Hematopoietic multipotent progenitor cell (in vitro differentiated cells): Measurements from ENCODE around the gene MEF2D. TPM values are rescaled to one million over a fixed set of nuclear protein-coding genes. Genes with fewer than 3 reads are reported as not detected.

Experiments used
- DNase-seq, 3 donors: peaks; one replicate each; pipeline ENCODE4 v3.0.0-alpha.2; 2011 to 2015; ENCODE audit warnings: low read depth in 2 of 3, low spot score in 2 of 3
- total RNA-seq: library from RNA; depleted of rRNA; stranded (reverse); fragments of >200 nt; gene quantifications from one replicate; pipeline ENCODE4 v1.2.3, GENCODE V29; 2012

MEF2D gene
- total RNA-seq, 1 donor, result 54.7 TPM

GRCh38 chr1:156502391-156502893, 1.9 kb upstream of the MEF2D start:
- no peak for DNase-seq

- peak; percentile 90 to 97 (median 95) for DNase-seq
These were observed 375 bp upstream of the MEF2D start for GRCh38 chr1:156500793-156501506.

GRCh38 chr1:156499842-156500542, 583 bp downstream of the MEF2D start:
- peak in 2 of 3 donors; percentile 49 to 53 for DNase-seq

GRCh38 chr1:156499194-156499841, 1.3 kb downstream of the MEF2D start:
- no peak for DNase-seq

GRCh38 chr1:156498432-156499193, 2.0 kb downstream of the MEF2D start:
- DNase-seq, result no peak

- no peak for DNase-seq
These were observed 2.7 kb downstream of the MEF2D start for GRCh38 chr1:156497743-156498431.

- DNase-seq, result no peak
These were observed 3.4 kb downstream of the MEF2D start for GRCh38 chr1:156497078-156497742.

- DNase-seq, result no peak
These were observed 4.3 kb downstream of the MEF2D start for GRCh38 chr1:156496211-156496761.

- DNase-seq, result no peak
These were observed 5.0 kb downstream of the MEF2D start for GRCh38 chr1:156495401-156496140.

GRCh38 chr1:156494309-156494895, 6.2 kb downstream of the MEF2D start:
- no peak for DNase-seq

- no peak for DNase-seq
These were observed 6.8 kb downstream of the MEF2D start for GRCh38 chr1:156493742-156494141.

- DNase-seq, result no peak
These were observed 7.4 kb downstream of the MEF2D start for GRCh38 chr1:156493154-156493631.

- peak in 2 of 3 donors; percentile 48 to 80 for DNase-seq
These were observed 7.9 kb downstream of the MEF2D start for GRCh38 chr1:156492591-156493080.

- no peak for DNase-seq
These were observed 8.5 kb downstream of the MEF2D start for GRCh38 chr1:156492013-156492590.

GRCh38 chr1:156491151-156491949, 9.2 kb downstream of the MEF2D start:
- no peak for DNase-seq

GRCh38 chr1:156490401-156491032, 10.1 kb downstream of the MEF2D start:
- no peak for DNase-seq
